Raji (cell line): ENCODE results near the gene SOCS3.

ENCODE experiments used
- POLR2A ChIP-seq: IDR thresholded peaks from 2 replicates; pipeline ENCODE4 v1.6.1; 2011; ENCODE audit warnings: low read depth, low read length, control low read depth; ENCODE audit not compliant: insufficient read depth

Gene SOCS3

GRCh38 chr17:78394209-78394608 is 34.3 kb upstream of the SOCS3 start:
- no peak for TF ChIP-seq POLR2A

GRCh38 chr17:78393575-78393974 is 33.7 kb upstream of the SOCS3 start:
- no peak for TF ChIP-seq POLR2A

GRCh38 chr17:78392295-78392694 is 32.4 kb upstream of the SOCS3 start:
- no peak for TF ChIP-seq POLR2A

- TF ChIP-seq POLR2A, result no peak
Measured at GRCh38 chr17:78391843-78392242, 32.0 kb upstream of the SOCS3 start.

- no peak for TF ChIP-seq POLR2A
Measured at GRCh38 chr17:78391051-78391431, 31.2 kb upstream of the SOCS3 start.

GRCh38 chr17:78390241-78391050 is 30.6 kb upstream of the SOCS3 start:
- no peak for TF ChIP-seq POLR2A

GRCh38 chr17:78387977-78388941 is 28.4 kb upstream of the SOCS3 start:
- no peak for TF ChIP-seq POLR2A

GRCh38 chr17:78384479-78385175 is 24.8 kb upstream of the SOCS3 start:
- no peak for TF ChIP-seq POLR2A

GRCh38 chr17:78383725-78384471 is 24.0 kb upstream of the SOCS3 start:
- no peak for TF ChIP-seq POLR2A

- no peak for TF ChIP-seq POLR2A
Measured at GRCh38 chr17:78381601-78382232, 21.8 kb upstream of the SOCS3 start.

GRCh38 chr17:78380370-78380769 is 20.5 kb upstream of the SOCS3 start:
- TF ChIP-seq POLR2A, result no peak

- TF ChIP-seq POLR2A, result no peak
Measured at GRCh38 chr17:78379131-78379491, 19.2 kb upstream of the SOCS3 start.

- peak; percentile 83 for TF ChIP-seq POLR2A
Measured at GRCh38 chr17:78378225-78379130, 18.6 kb upstream of the SOCS3 start, which contains the start of gene PGS1. Gene PGS1, plus strand, starts transcription at chr17:78378649. Its CDS starts 17 bp downstream, at chr17:78378666.
